ENCODE results near the gene SDSL. TPM values are rescaled to one million over a fixed set of nuclear protein-coding genes. Genes with fewer than 3 reads are reported as not detected.

Gene SDSL
- polyA plus RNA-seq, 4 donors: 10.9 to 15.7 (median 12.7) TPM

DNA sequence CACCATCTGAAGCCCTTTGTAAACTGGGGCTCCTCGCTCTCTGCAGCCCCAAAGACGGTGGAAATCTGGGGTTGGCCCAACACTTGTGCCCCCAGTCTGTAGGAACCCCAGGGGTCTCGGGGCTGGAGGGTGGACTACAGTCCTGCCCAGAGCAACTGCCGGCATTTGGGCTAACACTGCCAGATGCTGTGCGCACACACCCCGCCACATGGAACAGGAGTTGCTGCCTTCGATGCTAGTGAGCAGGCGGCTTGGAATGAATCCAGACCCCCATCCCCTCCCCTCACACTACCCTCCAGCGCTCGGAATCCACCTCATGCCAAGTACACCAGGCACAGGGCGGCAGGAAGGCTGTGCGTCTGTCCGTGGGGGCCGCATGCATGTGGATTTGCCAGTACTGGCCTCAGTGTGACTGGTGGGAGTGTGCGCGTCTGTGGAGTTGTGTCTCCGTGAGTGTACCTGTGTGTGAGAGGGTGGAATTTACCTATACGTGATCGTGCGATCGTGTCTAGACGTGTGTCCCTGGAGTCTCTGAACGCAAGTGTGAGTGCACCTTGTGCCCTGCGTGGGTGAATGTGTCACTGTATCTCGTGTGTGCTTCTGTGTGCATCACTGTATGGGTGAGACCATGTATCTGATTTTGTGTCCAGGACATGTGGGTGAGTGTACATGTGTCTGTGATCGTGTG lies 44.4 kb downstream of the SDSL start:
- no peak for DNase-seq (ENCODE audit: low read depth in 4 of 4, low spot score in 3 of 4)

DNA sequence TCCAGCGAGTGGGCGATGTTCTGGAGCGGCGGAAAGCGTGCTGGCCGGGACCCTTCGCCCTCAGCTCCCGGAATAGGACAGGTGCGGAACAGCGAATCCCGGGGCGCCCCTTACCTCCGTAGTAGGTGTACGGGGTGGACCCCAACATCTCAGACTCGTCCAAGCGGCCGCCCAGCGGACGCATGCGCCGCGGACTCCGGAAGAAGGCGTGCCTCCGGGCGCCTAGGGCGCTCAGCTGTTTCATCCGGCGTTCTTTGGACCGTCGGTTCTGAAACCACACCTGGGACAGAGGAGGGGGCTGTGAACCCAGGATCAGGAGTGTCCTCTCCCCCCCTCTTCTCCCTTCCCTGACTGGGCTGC lies 44.9 kb downstream of the SDSL start:
- DNase-seq (ENCODE audit: low read depth in 4 of 4, low spot score in 3 of 4): no peak

GRCh38 chr12:113467502-113468364 lies 45.6 kb downstream of the SDSL start:
- DNase-seq (ENCODE audit: low read depth in 4 of 4, low spot score in 3 of 4): no peak

GRCh38 chr12:113468365-113469223 lies 46.4 kb downstream of the SDSL start:
- no peak for DNase-seq (ENCODE audit: low read depth in 4 of 4, low spot score in 3 of 4)

DNA sequence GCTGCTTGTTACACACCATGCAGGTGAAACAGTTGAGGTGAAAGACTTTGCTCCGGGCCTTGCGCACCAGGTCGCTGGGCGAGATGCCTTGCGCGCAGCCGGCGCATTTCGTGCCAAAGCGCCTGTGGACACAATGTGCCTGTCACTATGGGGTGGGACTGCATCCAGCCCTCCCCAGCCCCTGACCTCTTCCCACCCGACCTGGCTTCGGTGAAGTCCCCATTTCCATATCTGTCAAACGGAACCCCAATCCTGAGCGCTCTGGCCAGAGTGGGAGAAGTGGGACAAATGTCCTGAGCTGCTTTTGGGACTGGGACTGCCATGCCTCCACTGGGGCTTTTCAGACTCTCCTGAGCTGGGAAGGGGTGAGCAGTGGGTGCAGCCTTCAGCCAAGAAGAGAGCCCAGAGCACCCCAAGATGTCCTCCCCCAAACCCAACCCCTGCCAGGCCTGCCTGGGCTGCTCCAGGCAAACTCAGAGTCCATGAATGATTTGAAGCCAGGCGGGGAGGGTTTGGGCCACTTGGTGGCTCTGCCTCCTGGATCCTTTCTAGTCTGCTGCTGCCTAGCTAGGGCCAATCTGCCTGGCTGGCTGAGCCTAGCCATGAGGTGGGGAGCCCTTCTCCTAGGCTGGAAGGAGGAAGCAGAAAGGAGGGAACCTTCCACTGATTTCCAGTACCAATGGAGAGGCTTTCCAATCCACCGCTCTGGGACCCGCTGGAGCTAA lies 47.2 kb downstream of the SDSL start:
- DNase-seq (ENCODE audit: low read depth in 4 of 4, low spot score in 3 of 4): no peak

GRCh38 chr12:113469949-113470743 lies 48.0 kb downstream of the SDSL start:
- DNase-seq (ENCODE audit: low read depth in 4 of 4, low spot score in 3 of 4): no peak

DNA sequence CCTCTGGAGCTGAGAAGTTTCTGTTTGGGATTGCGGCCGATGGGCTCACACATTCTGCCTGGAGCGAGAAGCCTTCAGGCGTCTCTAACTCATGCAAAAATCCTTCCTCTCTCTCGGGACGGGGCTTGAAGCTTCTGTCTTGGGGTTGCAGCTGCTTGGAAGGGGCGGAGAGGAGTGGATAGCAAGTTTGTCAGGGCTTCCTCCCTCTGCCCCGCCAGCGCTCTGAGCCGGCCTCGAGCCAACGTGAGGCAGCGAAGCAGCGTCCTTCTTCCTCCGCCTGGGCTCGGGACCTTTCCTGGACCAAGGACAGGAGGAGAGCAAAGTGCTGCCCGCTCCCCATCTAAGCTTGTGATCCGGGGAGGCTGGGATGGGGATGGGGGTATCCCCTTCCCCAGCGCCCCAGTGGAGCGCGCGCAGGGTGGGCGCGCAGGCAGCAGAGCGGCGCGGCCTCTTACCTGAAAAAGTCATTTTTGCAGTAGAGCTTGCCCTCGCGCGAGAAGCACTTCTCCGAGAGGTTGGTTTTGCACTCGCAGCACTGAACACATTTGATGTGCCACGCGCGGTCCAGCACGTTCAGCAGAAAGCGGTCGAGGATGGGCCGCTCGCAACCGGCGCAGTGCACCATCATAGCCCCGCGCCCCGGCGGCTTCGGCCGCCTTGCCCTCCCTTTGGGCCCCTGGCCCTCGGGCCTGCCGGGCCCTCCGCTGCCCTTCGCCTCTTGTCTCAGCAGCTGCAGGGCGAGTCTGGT lies 48.9 kb downstream of the SDSL start:
- DNase-seq (ENCODE audit: low read depth in 4 of 4, low spot score in 3 of 4): no peak

DNA sequence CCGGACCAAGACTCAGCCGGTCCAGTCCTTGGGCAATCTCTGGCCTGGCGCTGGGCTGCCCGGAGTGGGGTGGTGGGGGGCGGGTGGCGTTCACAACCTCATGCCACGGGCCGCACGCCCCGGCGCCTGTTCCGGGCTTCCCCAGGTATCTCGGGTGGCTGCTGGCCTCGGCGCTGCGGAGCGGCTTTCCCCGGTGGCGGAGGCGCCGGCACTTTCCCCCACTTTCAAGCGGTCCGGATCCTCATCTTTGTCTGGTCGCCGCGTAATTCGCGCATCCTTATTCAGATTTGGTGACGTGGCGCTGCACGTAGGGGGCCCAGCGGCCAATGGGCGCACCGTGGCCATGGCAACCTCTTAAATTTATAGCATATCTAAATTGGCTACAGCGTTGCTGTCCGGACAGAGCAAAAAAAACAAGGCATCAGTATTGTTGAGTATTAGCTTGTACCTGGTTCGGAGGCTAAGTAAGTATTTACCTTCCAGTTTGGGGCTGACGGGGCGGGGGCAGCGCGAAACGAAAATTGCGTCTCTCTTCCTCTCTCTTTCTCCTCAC lies 49.5 kb downstream of the SDSL start, which contains the start of gene LHX5:
Gene LHX5 (minus strand): TSS at position 253 of the 553 bp plus-strand sequence. CDS start 373 bp downstream, outside the sequence.
- DNase-seq (ENCODE audit: low read depth in 4 of 4, low spot score in 3 of 4): no peak

DNA sequence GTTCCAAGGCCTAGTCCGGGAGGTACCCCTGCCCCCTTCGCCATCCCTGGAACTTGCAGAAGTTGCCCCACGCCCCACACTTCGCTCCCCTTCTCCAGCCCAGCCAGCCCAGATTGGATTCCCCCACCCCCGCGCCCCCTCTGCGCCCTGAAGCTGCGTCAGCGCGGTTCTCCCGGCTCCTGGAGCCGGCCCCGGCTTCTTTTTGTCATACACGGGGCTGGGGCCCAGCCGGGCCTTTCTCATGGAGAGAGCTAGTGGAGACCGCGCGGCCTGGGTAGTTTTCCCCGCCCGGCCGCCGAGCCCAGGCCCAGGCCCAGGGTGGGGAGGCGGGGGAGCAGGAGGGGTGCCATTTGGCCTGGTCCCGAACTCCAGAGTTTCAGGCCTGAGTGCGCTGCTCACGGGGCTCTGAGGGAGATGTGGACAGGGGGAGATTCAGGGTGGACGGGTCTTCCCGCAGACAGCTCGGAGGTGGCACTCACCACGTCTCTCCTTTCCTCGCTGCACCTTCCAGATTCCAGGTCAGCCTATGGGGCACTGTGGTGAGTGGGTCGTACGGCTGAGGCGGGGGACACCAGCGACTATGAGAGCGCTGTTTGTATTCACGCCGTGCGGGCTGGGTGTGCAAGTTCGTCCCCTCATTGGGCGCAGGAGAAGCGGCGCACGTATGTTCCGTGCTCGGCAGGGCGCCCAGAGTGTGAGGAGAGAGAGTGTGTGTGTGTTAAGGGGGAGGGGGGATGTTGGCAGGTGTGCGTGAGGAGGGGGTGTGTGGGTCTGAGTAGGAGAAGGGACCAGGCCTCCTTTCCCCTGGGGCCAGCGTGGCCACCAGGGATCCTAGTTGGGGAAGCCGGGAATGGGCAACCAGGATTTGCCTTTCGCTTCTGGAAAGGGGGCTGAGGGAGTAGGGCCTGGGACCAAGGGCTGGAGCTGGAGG lies 50.3 kb downstream of the SDSL start:
- no peak for DNase-seq (ENCODE audit: low read depth in 4 of 4, low spot score in 3 of 4)

DNA sequence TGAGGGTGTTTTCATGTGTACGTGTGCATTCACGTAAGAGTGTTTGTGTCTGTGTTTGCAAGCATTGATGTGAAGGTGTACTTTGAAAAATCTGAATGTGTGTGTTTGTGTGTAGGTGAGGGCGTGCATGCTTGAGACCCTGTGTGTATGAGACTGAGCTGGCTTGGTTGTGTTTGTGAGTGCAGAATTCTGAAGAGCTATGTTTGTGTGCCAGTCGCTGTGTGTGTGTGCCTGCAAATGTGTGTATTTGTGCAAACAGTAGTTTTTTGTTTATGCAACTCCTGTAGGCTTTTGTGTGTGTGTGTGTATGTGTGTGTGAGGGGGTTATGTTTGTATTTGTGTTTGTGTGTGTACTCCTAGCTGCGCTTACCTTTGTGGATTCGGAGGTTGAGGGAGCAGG lies 51.2 kb downstream of the SDSL start:
- no peak for DNase-seq (ENCODE audit: low read depth in 4 of 4, low spot score in 3 of 4)

GRCh38 chr12:113473942-113474341 lies 51.8 kb downstream of the SDSL start:
- no peak for DNase-seq (ENCODE audit: low read depth in 4 of 4, low spot score in 3 of 4)

DNA sequence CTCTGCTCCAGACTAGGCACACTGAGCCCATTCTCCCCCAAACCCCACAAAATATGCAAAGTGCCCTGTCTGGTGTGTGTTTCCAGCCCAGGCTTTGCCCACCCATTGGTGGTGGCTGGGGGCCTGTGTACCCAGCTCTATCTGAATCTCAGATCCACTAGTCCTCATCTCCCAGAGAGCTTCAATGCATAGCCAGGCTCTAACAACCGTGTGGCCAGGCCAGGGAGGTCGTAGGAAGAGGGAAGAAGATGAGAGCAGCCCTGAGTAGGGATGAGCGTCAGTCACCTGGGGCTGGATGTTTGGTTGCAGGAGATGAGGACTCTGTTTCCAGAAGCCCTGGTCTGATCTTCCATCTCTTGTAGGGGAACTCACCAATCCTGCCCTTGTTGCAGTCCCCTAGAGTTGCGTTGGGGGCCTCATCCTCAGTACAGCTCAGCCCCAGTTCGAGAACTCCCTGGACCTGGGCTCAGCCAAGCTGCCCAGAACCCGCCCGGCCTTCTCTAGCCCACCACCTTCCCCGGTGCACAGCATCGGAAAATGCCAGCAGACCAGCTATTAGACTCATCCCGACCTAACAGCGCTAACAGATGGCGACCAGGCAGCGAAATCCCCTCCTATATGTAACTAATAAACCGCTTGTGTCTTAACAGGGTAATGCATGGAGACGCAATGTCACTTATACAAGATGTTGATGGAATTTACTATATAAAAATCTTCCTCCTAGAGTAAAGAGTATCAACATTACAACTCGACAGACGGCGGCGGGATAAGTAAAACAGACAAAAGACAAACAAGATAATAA lies 52.7 kb downstream of the SDSL start:
- DNase-seq (ENCODE audit: low read depth in 4 of 4, low spot score in 3 of 4): no peak

DNA sequence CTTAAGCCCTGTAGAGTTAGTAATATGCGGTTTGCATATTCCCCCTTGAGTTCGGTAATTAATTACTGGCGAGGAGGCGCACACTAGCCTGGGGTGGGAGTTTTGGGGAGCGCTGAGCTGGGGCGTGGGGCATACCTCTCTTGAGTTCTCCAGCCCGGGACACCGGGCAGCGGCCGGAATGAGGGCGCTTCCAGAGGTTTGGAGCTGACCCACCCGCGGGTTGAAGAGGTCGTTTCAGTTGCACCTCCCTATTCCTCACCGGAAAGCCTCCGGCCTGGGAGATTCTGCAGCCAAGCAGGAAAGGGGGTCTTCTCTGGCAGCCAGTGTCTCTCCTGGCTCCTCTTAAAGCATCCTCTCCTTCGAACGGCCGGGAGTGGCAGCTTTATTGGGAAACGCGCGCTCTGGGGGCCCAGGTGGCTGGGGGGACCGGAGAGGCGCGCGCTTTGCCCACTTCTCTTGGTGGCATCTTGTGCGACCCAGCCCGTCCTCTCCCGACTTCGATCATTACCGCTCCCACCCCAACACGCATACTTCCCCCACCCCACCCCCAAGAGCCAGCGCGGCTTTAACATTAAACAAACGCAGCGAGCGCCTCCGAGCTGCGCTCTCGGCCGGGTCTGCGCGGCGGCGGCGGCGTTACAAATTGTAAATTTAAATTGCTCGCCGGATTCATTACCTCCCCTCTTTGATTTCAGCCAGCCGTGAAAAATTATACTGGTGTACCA lies 53.4 kb downstream of the SDSL start:
- DNase-seq (ENCODE audit: low read depth in 4 of 4, low spot score in 3 of 4): no peak

DNA sequence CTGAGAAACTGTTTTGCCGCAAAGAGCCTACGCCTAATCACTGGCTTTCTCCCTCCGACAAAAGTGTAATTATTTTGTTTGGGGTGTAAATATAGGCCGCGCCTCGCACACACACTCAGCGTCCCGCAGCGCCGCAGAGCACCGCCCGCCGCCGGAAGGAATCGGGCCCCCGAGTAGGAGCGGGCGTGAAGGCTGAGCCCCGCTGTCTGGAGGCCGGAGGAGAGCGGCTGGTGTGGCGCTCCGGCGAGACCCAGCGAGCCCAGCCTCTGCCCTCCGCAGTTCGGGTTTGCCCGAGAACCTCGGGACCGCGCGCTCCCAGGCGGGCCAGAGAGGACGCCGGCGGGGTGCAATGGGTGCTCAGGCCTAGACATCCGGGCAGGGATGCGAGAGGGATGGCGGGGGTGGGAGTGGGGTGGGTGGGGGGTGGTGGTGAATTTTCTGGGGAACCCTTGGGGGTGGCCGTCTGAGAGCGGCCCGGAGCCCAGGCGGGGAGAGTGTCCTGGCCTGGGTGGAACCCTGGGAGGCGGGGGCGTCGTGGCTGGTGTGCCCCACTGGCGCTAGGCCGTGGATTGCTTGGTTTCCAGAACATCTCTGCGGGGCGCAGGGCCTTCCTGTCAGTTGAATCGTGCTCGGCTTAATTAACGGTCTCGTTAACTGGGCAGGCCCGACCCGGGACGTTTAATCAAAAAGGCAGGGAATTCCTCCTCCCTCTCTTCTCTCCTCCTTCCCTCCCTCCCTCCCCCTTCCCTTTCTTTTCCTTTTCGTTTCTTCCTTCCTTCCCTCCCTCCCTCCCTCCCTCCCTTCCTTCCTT lies 54.2 kb downstream of the SDSL start:
- DNase-seq (ENCODE audit: low read depth in 4 of 4, low spot score in 3 of 4): no peak

GRCh38 chr12:113477171-113477841 lies 55.1 kb downstream of the SDSL start:
- DNase-seq (ENCODE audit: low read depth in 4 of 4, low spot score in 3 of 4): no peak
